HUES6 (cell line): Measurements from ENCODE around the gene WASF2.
"Not testable (repeated sequence)": the region's sequence is repeated elsewhere in the genome, so short reads cannot be mapped to it uniquely, and the experiment has no call there.

Experiments used
- H3K27ac ChIP-seq: 2 replicates; pipeline ENCODE4 v1.7.0; 2013; ENCODE audit warnings: low read depth, mild to moderate bottlenecking, low read length, inconsistent platforms
- H3K27me3 ChIP-seq: 2 replicates; pipeline ENCODE4 v1.6.1; 2013; ENCODE audit warnings: low read length; ENCODE audit not compliant: control insufficient read depth, insufficient read depth
- H3K36me3 ChIP-seq: 2 replicates; pipeline ENCODE4 v1.6.1; 2013; ENCODE audit warnings: low read length; ENCODE audit not compliant: control insufficient read depth, insufficient read depth
- H3K4me1 ChIP-seq: 2 replicates; pipeline ENCODE4 v1.6.1; 2013; ENCODE audit warnings: low read length; ENCODE audit not compliant: control insufficient read depth, insufficient read depth
- H3K4me3 ChIP-seq: 2 replicates; pipeline ENCODE4 v1.5.1; 2013; ENCODE audit warnings: low read depth, low read length
- H3K9ac ChIP-seq: one replicate; pipeline ENCODE4 v1.6.1; 2013; ENCODE audit warnings: mild to moderate bottlenecking, low read length
- H3K9me3 ChIP-seq: 2 replicates; pipeline ENCODE4 v1.6.1; 2013; ENCODE audit warnings: low read depth, low read length; ENCODE audit not compliant: control insufficient read depth, insufficient read depth

WASF2 gene

GRCh38 chr1:27505420-27505680, 15.4 kb upstream of the WASF2 start:
- Histone ChIP-seq H3K9ac (peak overlapping the region; percentile 29), H3K4me1 (peaks cover 19% of the 10 kb centered on the region), H3K9me3 (no peaks in the 10 kb centered on the region), H3K27ac (peak overlapping the region; percentile 46), H3K36me3 (no peaks in the 10 kb centered on the region), H3K4me3 (no peak overlapping the region), H3K27me3 (no peaks in the 10 kb centered on the region)

- H3K4me1 ChIP-seq = peaks cover 19% of the 10 kb centered on the region
- H3K4me3 ChIP-seq = no peak overlapping the region
- peak overlapping the region; percentile 46 for H3K27ac ChIP-seq
- H3K9ac ChIP-seq = peak overlapping the region; percentile 29
- H3K36me3 ChIP-seq = no peaks in the 10 kb centered on the region
- no peaks in the 10 kb centered on the region for H3K27me3 ChIP-seq
- no peaks in the 10 kb centered on the region for H3K9me3 ChIP-seq
Observed at GRCh38 chr1:27504588-27505419, 14.8 kb upstream of the WASF2 start.

- no peaks in the 10 kb centered on the region for H3K36me3 ChIP-seq
- H3K4me1 ChIP-seq = peaks cover 19% of the 10 kb centered on the region
- H3K9me3 ChIP-seq = no peaks in the 10 kb centered on the region
- peak overlapping the region; percentile 48 for H3K9ac ChIP-seq
- H3K4me3 ChIP-seq = no peak overlapping the region
- H3K27ac ChIP-seq = peak overlapping the region; percentile 65
- H3K27me3 ChIP-seq = no peaks in the 10 kb centered on the region
Observed at GRCh38 chr1:27503844-27504587, 14.0 kb upstream of the WASF2 start.

GRCh38 chr1:27503033-27503432, 13.1 kb upstream of the WASF2 start:
- Histone ChIP-seq H3K9ac (no peak overlapping the region), H3K27ac (no peak overlapping the region), H3K4me3 (no peak overlapping the region), H3K27me3 (no peaks in the 10 kb centered on the region), H3K4me1 (peaks cover 19% of the 10 kb centered on the region), H3K36me3 (no peaks in the 10 kb centered on the region), H3K9me3 (no peaks in the 10 kb centered on the region)

GRCh38 chr1:27501159-27501558, 11.2 kb upstream of the WASF2 start:
- not testable (repeated sequence) for H3K9me3 ChIP-seq, H3K27me3 ChIP-seq, H3K36me3 ChIP-seq, H3K9ac ChIP-seq, H3K27ac ChIP-seq, H3K4me3 ChIP-seq
- peaks cover 27% of the 10 kb centered on the region for H3K4me1 ChIP-seq

DNA sequence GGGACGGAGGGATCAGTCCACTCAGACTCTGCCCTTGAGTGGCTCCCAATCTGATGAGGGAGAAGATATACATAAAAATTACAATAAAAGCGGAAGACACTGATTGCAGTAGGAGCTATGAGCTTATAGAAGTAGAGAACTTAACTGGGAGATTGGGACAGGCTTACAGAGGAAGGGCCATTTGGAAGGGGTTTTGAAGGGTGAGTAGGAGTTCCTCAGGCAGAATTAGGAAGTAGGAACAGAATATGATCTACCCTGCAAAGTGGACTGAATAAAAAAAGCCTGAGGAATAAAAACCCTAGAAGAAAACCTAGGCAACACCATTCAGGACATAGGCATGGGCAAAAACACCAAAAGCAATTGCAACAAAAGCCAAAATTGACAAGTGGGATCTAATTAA, 9.2 kb upstream of the WASF2 start:
- peaks cover 14% of the 10 kb centered on the region for H3K4me1 ChIP-seq
- H3K9ac ChIP-seq = no peak overlapping the region
- H3K4me3 ChIP-seq = no peak overlapping the region
- H3K27me3 ChIP-seq = no peaks in the 10 kb centered on the region
- no peaks in the 10 kb centered on the region for H3K36me3 ChIP-seq
- H3K9me3 ChIP-seq = no peaks in the 10 kb centered on the region
- no peak overlapping the region for H3K27ac ChIP-seq

- no peaks in the 10 kb centered on the region for H3K36me3 ChIP-seq
- H3K9ac ChIP-seq = no peak overlapping the region
- H3K9me3 ChIP-seq = no peaks in the 10 kb centered on the region
- no peaks in the 10 kb centered on the region for H3K27me3 ChIP-seq
- peak overlapping the region; percentile 38 for H3K4me3 ChIP-seq
- peaks cover 17% of the 10 kb centered on the region for H3K4me1 ChIP-seq
- H3K27ac ChIP-seq = no peak overlapping the region
Observed at GRCh38 chr1:27496604-27497155, 6.7 kb upstream of the WASF2 start.

DNA sequence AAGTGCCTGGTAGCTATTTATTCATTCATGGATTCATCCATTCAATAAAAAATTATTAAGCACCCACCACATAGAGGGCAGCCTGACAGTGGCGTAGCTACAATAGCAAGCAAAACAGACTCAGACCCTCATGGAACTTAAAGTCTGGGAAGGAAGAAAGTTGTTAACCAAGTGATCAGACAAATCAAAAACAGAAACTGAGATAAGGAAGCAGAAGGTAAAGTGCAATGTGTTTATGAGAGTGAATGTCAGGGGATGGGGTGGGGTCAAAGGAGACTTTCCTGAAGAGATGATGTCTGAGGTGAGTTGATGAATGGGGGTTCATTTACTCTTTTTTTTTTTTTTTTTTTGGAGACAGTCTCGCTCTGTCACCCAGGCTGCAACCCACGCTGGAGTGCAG, 2.8 kb upstream of the WASF2 start:
- Histone ChIP-seq H3K4me3 (no peak overlapping the region), H3K27ac (no peak overlapping the region), H3K9ac (no peak overlapping the region), H3K27me3 (no peaks in the 10 kb centered on the region), H3K36me3 (no peaks in the 10 kb centered on the region), H3K4me1 (peaks cover 30% of the 10 kb centered on the region), H3K9me3 (no peaks in the 10 kb centered on the region)

DNA sequence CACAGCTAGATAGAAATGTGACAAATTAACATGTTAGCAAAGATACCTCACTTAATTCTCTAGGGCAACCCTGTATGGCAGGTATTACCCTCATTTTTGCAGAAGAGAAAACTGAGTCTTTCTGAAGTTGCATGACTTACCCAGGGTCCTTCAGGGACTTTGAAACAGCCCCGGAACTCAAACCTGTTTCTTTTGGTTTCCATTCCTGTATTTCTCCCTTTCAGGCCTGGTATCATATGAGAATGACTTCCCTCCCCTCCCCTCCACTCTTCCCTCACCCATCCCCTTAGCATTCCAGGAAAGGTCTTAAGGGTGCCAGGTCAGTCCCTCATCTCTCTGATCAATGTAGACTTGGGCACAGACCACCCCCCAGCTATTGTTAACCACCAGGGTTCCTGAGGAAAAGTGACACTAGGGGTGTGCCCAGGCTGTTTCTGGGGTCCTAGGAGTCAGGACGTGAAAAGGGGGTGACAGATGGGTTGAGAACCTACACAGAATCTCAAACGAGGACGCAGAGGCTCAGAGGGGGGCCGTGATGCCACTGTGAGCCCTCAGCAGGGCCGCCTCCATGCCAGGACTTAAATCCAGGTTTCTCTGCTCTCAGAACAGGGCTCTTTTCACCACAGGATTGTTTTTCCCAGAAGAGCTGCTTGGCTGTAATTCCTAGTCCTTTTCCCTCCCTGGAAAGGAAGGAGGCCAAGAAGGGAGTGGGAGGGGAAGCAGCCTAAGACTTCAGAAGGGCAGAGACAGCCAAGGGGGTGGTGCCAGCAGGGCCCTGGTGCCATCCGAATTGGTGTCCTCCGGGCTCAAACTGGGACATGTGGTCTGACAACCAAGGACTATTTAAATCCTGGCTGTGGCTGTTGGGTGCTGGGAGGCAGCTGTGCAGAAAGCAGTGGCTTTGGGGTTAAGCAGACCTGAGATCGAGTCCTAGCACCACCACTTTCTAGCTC, 2.1 kb upstream of the WASF2 start:
- H3K27ac ChIP-seq = no peak overlapping the region
- peaks cover 26% of the 10 kb centered on the region for H3K4me1 ChIP-seq
- no peak overlapping the region for H3K9ac ChIP-seq
- no peaks in the 10 kb centered on the region for H3K36me3 ChIP-seq
- no peaks in the 10 kb centered on the region for H3K27me3 ChIP-seq
- H3K9me3 ChIP-seq = no peaks in the 10 kb centered on the region
- no peak overlapping the region for H3K4me3 ChIP-seq

GRCh38 chr1:27489501-27489972, 430 bp downstream of the WASF2 start:
- Histone ChIP-seq H3K36me3 (no peaks in the 10 kb centered on the region), H3K9ac (peak overlapping the region; percentile 84), H3K4me1 (peaks cover 22% of the 10 kb centered on the region), H3K9me3 (no peaks in the 10 kb centered on the region), H3K27me3 (no peaks in the 10 kb centered on the region), H3K27ac (peak overlapping the region; percentile 99; the same call in 1 of the 2 replicates), H3K4me3 (peak overlapping the region; percentile 78)
